ENCODE results near the gene AVPR2.

DNA sequence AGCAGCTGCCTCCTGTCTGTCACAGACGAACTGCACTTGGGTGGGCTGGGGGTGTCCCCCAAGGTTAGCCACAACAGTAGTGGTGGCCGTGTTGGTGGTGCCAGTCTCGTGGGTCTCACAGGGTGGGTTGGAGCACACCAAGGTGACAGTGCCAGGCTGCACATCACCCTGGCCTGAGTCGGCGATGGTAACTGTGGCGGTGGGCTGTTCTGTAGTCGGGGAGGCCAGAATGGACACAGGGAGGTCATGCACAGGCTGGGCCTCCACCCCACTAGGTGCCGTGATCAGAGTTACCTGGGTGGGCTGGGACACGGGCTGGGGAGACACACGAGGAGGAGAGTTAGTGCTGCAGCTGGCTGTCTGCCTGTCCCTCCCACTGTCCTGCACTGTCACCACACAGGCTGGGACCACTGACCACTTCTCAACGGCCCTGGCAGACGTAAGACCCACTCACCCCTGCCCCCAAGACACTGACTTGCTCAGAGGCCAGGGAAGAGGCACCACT is 50.8 kb downstream of the AVPR2 start:
- TF ChIP-seq GATA3 (IDR thresholded peaks at IDR 0.05; ENCODE audit: low read depth, low read length) (no peak), GATA2 (IDR thresholded peaks at IDR 0.05; ENCODE audit: low read depth, low read length) (no peak)
